Ishikawa (cell line): ENCODE results near the gene FYB2.
A peak's percentile ranks its signal among the peaks of the same experiment; 100 is the strongest.

Experiments
- CEBPB ChIP-seq: IDR thresholded peaks from 2 replicates; pipeline ENCODE4 v1.6.1; 2012
- CREB1 ChIP-seq: IDR thresholded peaks from 2 replicates; pipeline ENCODE4 v1.6.1; 2012; ENCODE audit warnings: low read depth
- EGR1 ChIP-seq: IDR thresholded peaks from 2 replicates; pipeline ENCODE4 v1.6.1; 2012
- EP300 ChIP-seq: IDR thresholded peaks from 2 replicates; pipeline ENCODE4 v1.6.1; 2012; ENCODE audit warnings: borderline replicate concordance
- FOXM1 ChIP-seq: IDR thresholded peaks from 2 replicates; pipeline ENCODE4 v1.6.1; 2012; ENCODE audit warnings: low read depth, borderline replicate concordance
- MAX ChIP-seq: IDR thresholded peaks from 2 replicates; pipeline ENCODE4 v1.6.1; 2012
- NFIC ChIP-seq: IDR thresholded peaks from 2 replicates; pipeline ENCODE4 v1.6.1; 2012
- RAD21 ChIP-seq: IDR thresholded peaks from 2 replicates; pipeline ENCODE4 v1.6.1; 2012; ENCODE audit warnings: low read depth
- REST ChIP-seq: IDR thresholded peaks from 2 replicates; pipeline ENCODE4 v1.6.1; 2012; ENCODE audit warnings: low read depth, mild to moderate bottlenecking
- TAF1 ChIP-seq: IDR thresholded peaks from 2 replicates; pipeline ENCODE4 v1.6.1; 2012; ENCODE audit warnings: low read depth, mild to moderate bottlenecking
- TCF12 ChIP-seq: IDR thresholded peaks from 2 replicates; pipeline ENCODE4 v1.6.1; 2012; ENCODE audit warnings: low read depth
- TEAD4 ChIP-seq: IDR thresholded peaks from 2 replicates; pipeline ENCODE4 v1.6.1; 2012
- USF1 ChIP-seq: IDR thresholded peaks from 2 replicates; pipeline ENCODE4 v1.6.1; 2012
- YY1 ChIP-seq: IDR thresholded peaks from 2 replicates; pipeline ENCODE4 v1.6.1; 2012; ENCODE audit warnings: low read depth
- ZBTB7A ChIP-seq: IDR thresholded peaks from 2 replicates; pipeline ENCODE4 v1.6.1; 2012; ENCODE audit warnings: low read depth

FYB2 gene

GRCh38 chr1:56824938-56825337 lies 5.7 kb upstream of the FYB2 start:
- TF ChIP-seq TEAD4 (no peak), TAF1 (no peak), CEBPB (no peak), ZBTB7A (no peak), EP300 (no peak), CREB1 (no peak), USF1 (no peak), YY1 (no peak), MAX (no peak), RAD21 (no peak), TCF12 (no peak), NFIC (no peak), FOXM1 (no peak), EGR1 (no peak), REST (no peak)

GRCh38 chr1:56824271-56824670 lies 5.1 kb upstream of the FYB2 start:
- TF ChIP-seq ZBTB7A = no peak
- no peak for TF ChIP-seq EGR1
- no peak for TF ChIP-seq REST
- TF ChIP-seq RAD21 = no peak
- TF ChIP-seq MAX = no peak
- no peak for TF ChIP-seq NFIC

- TF ChIP-seq TEAD4 (no peak), MAX (no peak), EGR1 (no peak), TAF1 (no peak), RAD21 (no peak), CEBPB (no peak), FOXM1 (no peak), EP300 (no peak), NFIC (no peak), TCF12 (no peak), USF1 (no peak), YY1 (no peak)
Observed at GRCh38 chr1:56821462-56821797, 2.2 kb upstream of the FYB2 start.

GRCh38 chr1:56820755-56821461 lies 1.7 kb upstream of the FYB2 start:
- TF ChIP-seq ZBTB7A = no peak
- TF ChIP-seq EP300 = 0 out of 2 replicates have a peak, but pooled peaks have one; percentile 26
- peak; percentile 29; the same call in 1 of the 2 replicates for TF ChIP-seq MAX
- 0 out of 2 replicates have a peak, but pooled peaks have one; percentile 12 for TF ChIP-seq TEAD4
- peak; percentile 96 for TF ChIP-seq RAD21

- TF ChIP-seq EGR1 (no peak), EP300 (no peak), NFIC (no peak), CREB1 (no peak), MAX (no peak), RAD21 (no peak), USF1 (no peak), CEBPB (no peak), ZBTB7A (no peak), FOXM1 (no peak)
Observed at GRCh38 chr1:56817716-56818463, 1.3 kb downstream of the FYB2 start.
